HepG2 (cell line): ENCODE results near the gene SAPCD1. TPM values are rescaled to one million over a fixed set of nuclear protein-coding genes. Genes with fewer than 3 reads are reported as not detected.

Experiments used
- FOXA3 ChIP-seq: IDR thresholded peaks from 2 replicates; pipeline ENCODE4 v1.6.1; 2016; ENCODE audit warnings: missing genetic modification reagents, missing compliant biosample characterization
- FOXK2 ChIP-seq: fragments of 450-650 bp; IDR thresholded peaks from 2 replicates; pipeline ENCODE4 v1.6.1; 2016
- MAFF ChIP-seq: IDR thresholded peaks from 2 replicates; pipeline ENCODE4 v1.6.1; 2011; ENCODE audit warnings: low read depth, low read length, improper control_type of control experiment
- MEIS1 ChIP-seq: sonication (generic); formaldehyde crosslinking; IDR thresholded peaks from 2 replicates; pipeline ENCODE4 v1.9.0; 2021; ENCODE audit warnings: mild to moderate bottlenecking, missing genetic modification reagents, moderate library complexity, borderline replicate concordance
- RARA ChIP-seq: IDR thresholded peaks from 2 replicates; pipeline ENCODE4 v1.6.1; 2016; ENCODE audit warnings: missing genetic modification reagents, missing compliant biosample characterization
- RFX1 ChIP-seq: fragments of 450-650 bp; IDR thresholded peaks from 2 replicates; pipeline ENCODE4 v1.6.1; 2017
- RXRB ChIP-seq: IDR thresholded peaks from 2 replicates; pipeline ENCODE4 v1.6.1; 2016; ENCODE audit warnings: borderline replicate concordance, missing genetic modification reagents, missing compliant biosample characterization
- SALL1 ChIP-seq: sonication (generic); formaldehyde crosslinking; IDR thresholded peaks from 2 replicates; pipeline ENCODE4 v1.8.0; 2022; ENCODE audit warnings: mild to moderate bottlenecking, missing genetic modification reagents
- SP2 ChIP-seq: sonication (generic); formaldehyde crosslinking; IDR thresholded peaks from 2 replicates; pipeline ENCODE4 v1.5.1; 2020; ENCODE audit warnings: mild to moderate bottlenecking, missing genetic modification reagents
- ZFP1 ChIP-seq: IDR thresholded peaks from 2 replicates; pipeline ENCODE4 v1.6.1; 2016
- ZFP37 ChIP-seq: sonication (generic); formaldehyde crosslinking; IDR thresholded peaks from 2 replicates; pipeline ENCODE4 v1.4.0; 2020; ENCODE audit warnings: missing genetic modification reagents, borderline replicate concordance
- ZNF333 ChIP-seq: sonication (generic); formaldehyde crosslinking; IDR thresholded peaks from 2 replicates; pipeline ENCODE4 v1.4.0; 2020; ENCODE audit warnings: mild to moderate bottlenecking, missing genetic modification reagents, borderline replicate concordance
- ZSCAN9 ChIP-seq: IDR thresholded peaks from 2 replicates; pipeline ENCODE4 v1.6.1; 2016; ENCODE audit warnings: borderline replicate concordance
- polyA plus RNA-seq, 8 experiments: library from polyadenylated mRNA; depleted of rRNA in 3 of 8; stranded (reverse) in 7 of 8; unstranded in 1 of 8; fragments of >200 nt; fragmentation: Illumina TruSeq in 4 of 8; extraction: Trizol in 4 of 8; gene quantifications; 2 replicates each; pipeline versions ENCODE4 v1.2.1 to v1.2.3, GENCODE V29; 2011 to 2016; ENCODE audit warnings: low read depth in 4 of 8, missing spikeins in 1 of 8, mixed read lengths in 1 of 8; ENCODE audit not compliant: insufficient read depth in 1 of 8
- total RNA-seq, 5 experiments: library from RNA; depleted of rRNA; stranded (reverse); fragments of >200 nt; fragmentation: Illumina TruSeq; extraction: Trizol; gene quantifications; 2 replicates each; pipeline ENCODE4 v1.2.3, GENCODE V29; 2016; ENCODE audit warnings: low read depth in 1 of 5
- TF ChIP-seq, protein P1 (sequence below): sonication (generic); formaldehyde crosslinking; IDR thresholded peaks from 2 replicates; pipeline ENCODE4 v1.4.0; 2020; ENCODE audit warnings: missing genetic modification reagents
- TF ChIP-seq, protein P2 (sequence below): sonication (generic); formaldehyde crosslinking; IDR thresholded peaks from 2 replicates; pipeline ENCODE4 v1.4.0; 2020; ENCODE audit warnings: missing genetic modification reagents, borderline replicate concordance
- TF ChIP-seq, protein P3 (sequence below): IDR thresholded peaks from 2 replicates; pipeline ENCODE4 v1.6.1; 2016; ENCODE audit warnings: low read depth
- TF ChIP-seq, protein P4 (sequence below): sonication (generic); formaldehyde crosslinking; IDR thresholded peaks from 2 replicates; pipeline ENCODE4 v1.5.1; 2020; ENCODE audit warnings: mild to moderate bottlenecking, missing genetic modification reagents, moderate library complexity
- TF ChIP-seq, protein P5 (sequence below): sonication (generic); formaldehyde crosslinking; IDR thresholded peaks from 2 replicates; pipeline ENCODE4 v1.4.0; 2020; ENCODE audit warnings: missing genetic modification reagents

SAPCD1 gene
- total and polyA plus RNA-seq, 2 of the 13 experiments (the other 11 are each of a cell fraction or from before 2014, with no cell fraction given) = 2.5 to 3.9 TPM

DNA sequence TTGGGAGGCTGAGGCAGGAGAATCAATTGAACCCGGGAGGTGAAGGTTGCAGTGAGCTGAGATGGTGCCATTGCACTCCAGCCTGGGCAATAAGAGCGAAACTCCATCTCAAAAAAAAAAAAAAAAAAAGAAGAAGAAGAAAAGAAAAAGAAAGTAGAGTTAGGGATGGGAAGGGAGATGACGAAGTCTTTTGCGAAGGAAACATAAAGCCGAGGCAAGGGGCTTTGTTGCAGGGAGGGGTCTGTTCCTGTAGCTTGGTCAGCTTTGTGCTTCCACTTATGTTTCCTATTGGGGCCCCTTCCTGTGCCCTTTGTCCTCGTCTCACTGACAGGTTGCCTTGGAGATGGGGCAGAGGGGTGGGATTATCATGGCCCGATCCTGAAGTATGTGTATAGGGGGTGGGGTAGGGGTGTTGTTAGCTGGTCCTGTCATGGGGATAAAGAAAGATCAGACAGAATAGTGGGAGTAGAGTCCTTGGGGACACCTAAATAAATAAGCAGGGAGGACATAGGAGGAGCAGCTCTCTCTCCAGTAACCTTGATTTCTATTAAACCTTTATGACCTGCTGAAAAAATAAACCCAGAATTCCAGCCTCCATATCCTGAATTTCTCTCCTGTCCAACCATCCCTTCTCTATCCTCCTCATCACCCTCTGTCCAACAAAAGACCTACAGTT, 25.0 kb upstream of the SAPCD1 start (continued):
- TF ChIP-seq ZNF333 (no peak), MEIS1 (CRISPR knock-in tag) (peak; percentile 87; the same call in 1 of the 2 replicates), RFX1 (peak; percentile 82), SP2 (CRISPR knock-in tag) (0 out of 2 replicates have a peak, but pooled peaks have one; percentile 24), FOXK2 (peak; percentile 78), RXRB (CRISPR knock-in tag) (peak; percentile 96), FOXA3 (peak; percentile 80), ZFP37 (CRISPR knock-in tag) (peak; percentile 66), MAFF (no peak), RARA (CRISPR knock-in tag) (peak; percentile 86), ZFP1 (CRISPR knock-in tag) (no peak), ZSCAN9 (CRISPR knock-in tag) (peak; percentile 29; the same call in 1 of the 2 replicates), SALL1 (CRISPR knock-in tag) (peak; percentile 72)
- TF ChIP-seq, protein P1, sequence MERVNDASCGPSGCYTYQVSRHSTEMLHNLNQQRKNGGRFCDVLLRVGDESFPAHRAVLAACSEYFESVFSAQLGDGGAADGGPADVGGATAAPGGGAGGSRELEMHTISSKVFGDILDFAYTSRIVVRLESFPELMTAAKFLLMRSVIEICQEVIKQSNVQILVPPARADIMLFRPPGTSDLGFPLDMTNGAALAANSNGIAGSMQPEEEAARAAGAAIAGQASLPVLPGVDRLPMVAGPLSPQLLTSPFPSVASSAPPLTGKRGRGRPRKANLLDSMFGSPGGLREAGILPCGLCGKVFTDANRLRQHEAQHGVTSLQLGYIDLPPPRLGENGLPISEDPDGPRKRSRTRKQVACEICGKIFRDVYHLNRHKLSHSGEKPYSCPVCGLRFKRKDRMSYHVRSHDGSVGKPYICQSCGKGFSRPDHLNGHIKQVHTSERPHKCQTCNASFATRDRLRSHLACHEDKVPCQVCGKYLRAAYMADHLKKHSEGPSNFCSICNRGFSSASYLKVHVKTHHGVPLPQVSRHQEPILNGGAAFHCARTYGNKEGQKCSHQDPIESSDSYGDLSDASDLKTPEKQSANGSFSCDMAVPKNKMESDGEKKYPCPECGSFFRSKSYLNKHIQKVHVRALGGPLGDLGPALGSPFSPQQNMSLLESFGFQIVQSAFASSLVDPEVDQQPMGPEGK (CRISPR knock-in tag) = peak; percentile 97
- TF ChIP-seq, protein P2, sequence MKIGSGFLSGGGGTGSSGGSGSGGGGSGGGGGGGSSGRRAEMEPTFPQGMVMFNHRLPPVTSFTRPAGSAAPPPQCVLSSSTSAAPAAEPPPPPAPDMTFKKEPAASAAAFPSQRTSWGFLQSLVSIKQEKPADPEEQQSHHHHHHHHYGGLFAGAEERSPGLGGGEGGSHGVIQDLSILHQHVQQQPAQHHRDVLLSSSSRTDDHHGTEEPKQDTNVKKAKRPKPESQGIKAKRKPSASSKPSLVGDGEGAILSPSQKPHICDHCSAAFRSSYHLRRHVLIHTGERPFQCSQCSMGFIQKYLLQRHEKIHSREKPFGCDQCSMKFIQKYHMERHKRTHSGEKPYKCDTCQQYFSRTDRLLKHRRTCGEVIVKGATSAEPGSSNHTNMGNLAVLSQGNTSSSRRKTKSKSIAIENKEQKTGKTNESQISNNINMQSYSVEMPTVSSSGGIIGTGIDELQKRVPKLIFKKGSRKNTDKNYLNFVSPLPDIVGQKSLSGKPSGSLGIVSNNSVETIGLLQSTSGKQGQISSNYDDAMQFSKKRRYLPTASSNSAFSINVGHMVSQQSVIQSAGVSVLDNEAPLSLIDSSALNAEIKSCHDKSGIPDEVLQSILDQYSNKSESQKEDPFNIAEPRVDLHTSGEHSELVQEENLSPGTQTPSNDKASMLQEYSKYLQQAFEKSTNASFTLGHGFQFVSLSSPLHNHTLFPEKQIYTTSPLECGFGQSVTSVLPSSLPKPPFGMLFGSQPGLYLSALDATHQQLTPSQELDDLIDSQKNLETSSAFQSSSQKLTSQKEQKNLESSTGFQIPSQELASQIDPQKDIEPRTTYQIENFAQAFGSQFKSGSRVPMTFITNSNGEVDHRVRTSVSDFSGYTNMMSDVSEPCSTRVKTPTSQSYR = peak; percentile 93
- TF ChIP-seq, protein P3, sequence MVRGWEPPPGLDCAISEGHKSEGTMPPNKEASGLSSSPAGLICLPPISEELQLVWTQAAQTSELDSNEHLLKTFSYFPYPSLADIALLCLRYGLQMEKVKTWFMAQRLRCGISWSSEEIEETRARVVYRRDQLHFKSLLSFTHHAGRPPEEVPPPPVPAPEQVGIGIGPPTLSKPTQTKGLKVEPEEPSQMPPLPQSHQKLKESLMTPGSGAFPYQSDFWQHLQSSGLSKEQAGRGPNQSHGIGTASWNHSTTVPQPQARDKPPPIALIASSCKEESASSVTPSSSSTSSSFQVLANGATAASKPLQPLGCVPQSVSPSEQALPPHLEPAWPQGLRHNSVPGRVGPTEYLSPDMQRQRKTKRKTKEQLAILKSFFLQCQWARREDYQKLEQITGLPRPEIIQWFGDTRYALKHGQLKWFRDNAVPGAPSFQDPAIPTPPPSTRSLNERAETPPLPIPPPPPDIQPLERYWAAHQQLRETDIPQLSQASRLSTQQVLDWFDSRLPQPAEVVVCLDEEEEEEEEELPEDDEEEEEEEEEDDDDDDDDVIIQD (CRISPR knock-in tag) = no peak
- TF ChIP-seq, protein P4, sequence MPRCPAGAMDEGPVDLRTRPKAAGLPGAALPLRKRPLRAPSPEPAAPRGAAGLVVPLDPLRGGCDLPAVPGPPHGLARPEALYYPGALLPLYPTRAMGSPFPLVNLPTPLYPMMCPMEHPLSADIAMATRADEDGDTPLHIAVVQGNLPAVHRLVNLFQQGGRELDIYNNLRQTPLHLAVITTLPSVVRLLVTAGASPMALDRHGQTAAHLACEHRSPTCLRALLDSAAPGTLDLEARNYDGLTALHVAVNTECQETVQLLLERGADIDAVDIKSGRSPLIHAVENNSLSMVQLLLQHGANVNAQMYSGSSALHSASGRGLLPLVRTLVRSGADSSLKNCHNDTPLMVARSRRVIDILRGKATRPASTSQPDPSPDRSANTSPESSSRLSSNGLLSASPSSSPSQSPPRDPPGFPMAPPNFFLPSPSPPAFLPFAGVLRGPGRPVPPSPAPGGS (CRISPR knock-in tag) = no peak
- TF ChIP-seq, protein P5, sequence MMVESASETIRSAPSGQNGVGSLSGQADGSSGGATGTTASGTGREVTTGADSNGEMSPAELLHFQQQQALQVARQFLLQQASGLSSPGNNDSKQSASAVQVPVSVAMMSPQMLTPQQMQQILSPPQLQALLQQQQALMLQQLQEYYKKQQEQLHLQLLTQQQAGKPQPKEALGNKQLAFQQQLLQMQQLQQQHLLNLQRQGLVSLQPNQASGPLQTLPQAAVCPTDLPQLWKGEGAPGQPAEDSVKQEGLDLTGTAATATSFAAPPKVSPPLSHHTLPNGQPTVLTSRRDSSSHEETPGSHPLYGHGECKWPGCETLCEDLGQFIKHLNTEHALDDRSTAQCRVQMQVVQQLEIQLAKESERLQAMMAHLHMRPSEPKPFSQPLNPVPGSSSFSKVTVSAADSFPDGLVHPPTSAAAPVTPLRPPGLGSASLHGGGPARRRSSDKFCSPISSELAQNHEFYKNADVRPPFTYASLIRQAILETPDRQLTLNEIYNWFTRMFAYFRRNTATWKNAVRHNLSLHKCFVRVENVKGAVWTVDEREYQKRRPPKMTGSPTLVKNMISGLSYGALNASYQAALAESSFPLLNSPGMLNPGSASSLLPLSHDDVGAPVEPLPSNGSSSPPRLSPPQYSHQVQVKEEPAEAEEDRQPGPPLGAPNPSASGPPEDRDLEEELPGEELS (CRISPR knock-in tag) = peak; percentile 86
